Parathyroid adenoma (tissue), 2 donors: ENCODE results near the gene FAM9B.

Experiments
- H2AFZ ChIP-seq: fragments of 300-600 bp; sonication (generic); one replicate; pipeline ENCODE4 v1.7.0; 2017; ENCODE audit warnings: antibody characterized with exemption, mild to moderate bottlenecking
- H3K27ac ChIP-seq: fragments of 300-600 bp; sonication (generic); one replicate; pipeline ENCODE4 v1.7.0; 2017
- H3K27me3 ChIP-seq: fragments of 300-600 bp; sonication (generic); one replicate; pipeline ENCODE4 v1.7.0; 2017; ENCODE audit warnings: low read length; ENCODE audit not compliant: control insufficient read depth, insufficient read depth
- H3K36me3 ChIP-seq: fragments of 300-600 bp; sonication (generic); one replicate; pipeline ENCODE4 v1.7.0; 2017; ENCODE audit warnings: low read length; ENCODE audit not compliant: control insufficient read depth, insufficient read depth
- H3K4me1 ChIP-seq: fragments of 300-600 bp; sonication (generic); one replicate; pipeline ENCODE4 v1.7.0; 2017; ENCODE audit warnings: control low read depth
- H3K4me2 ChIP-seq: fragments of 300-600 bp; sonication (generic); one replicate; pipeline ENCODE4 v1.7.0; 2017; ENCODE audit warnings: low read length
- H3K4me3 ChIP-seq: fragments of 300-600 bp; sonication (generic); one replicate; pipeline ENCODE4 v1.7.0; 2017; ENCODE audit warnings: low read depth, low read length
- H3K79me2 ChIP-seq: fragments of 300-600 bp; sonication (generic); one replicate; pipeline ENCODE4 v1.7.0; 2017; ENCODE audit warnings: control low read depth
- H3K9ac ChIP-seq: fragments of 300-600 bp; sonication (generic); one replicate; pipeline ENCODE4 v1.7.0; 2017; ENCODE audit warnings: mild to moderate bottlenecking
- H3K9me3 ChIP-seq: fragments of 300-600 bp; sonication (generic); one replicate; pipeline ENCODE4 v1.7.0; 2017; ENCODE audit warnings: low read length; ENCODE audit not compliant: control insufficient read depth
- TF ChIP-seq, protein P1 (sequence below): fragments of 300-600 bp; sonication (generic); IDR thresholded peaks from one replicate; pipeline ENCODE4 v1.7.0; 2017; ENCODE audit warnings: antibody characterized with exemption, mild to moderate bottlenecking
- donor health status: primary hyperparathyroidism.

The FAM9B gene

DNA sequence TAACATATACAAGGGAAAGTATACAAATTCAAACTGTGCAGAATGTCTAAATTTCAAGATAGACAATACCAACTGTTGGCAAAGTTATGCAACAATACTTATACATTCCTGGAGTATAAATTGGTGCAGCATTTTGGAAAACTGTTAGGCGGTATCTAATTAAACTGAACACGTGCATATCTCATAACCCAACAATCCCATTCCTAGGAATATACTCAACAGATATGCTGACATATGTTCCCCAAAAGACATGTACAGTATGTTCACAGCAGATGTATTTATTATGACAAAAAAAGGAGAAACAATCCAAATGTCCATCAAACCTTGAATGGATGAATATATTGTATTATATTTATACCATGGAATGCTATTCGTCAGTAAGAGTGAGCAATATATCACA lies 16.4 kb upstream of the FAM9B start:
- no peak overlapping the region for H3K4me2 ChIP-seq
- TF ChIP-seq, protein P1, sequence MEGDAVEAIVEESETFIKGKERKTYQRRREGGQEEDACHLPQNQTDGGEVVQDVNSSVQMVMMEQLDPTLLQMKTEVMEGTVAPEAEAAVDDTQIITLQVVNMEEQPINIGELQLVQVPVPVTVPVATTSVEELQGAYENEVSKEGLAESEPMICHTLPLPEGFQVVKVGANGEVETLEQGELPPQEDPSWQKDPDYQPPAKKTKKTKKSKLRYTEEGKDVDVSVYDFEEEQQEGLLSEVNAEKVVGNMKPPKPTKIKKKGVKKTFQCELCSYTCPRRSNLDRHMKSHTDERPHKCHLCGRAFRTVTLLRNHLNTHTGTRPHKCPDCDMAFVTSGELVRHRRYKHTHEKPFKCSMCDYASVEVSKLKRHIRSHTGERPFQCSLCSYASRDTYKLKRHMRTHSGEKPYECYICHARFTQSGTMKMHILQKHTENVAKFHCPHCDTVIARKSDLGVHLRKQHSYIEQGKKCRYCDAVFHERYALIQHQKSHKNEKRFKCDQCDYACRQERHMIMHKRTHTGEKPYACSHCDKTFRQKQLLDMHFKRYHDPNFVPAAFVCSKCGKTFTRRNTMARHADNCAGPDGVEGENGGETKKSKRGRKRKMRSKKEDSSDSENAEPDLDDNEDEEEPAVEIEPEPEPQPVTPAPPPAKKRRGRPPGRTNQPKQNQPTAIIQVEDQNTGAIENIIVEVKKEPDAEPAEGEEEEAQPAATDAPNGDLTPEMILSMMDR, result no peak
- H3K4me3 ChIP-seq, result no peak overlapping the region

DNA sequence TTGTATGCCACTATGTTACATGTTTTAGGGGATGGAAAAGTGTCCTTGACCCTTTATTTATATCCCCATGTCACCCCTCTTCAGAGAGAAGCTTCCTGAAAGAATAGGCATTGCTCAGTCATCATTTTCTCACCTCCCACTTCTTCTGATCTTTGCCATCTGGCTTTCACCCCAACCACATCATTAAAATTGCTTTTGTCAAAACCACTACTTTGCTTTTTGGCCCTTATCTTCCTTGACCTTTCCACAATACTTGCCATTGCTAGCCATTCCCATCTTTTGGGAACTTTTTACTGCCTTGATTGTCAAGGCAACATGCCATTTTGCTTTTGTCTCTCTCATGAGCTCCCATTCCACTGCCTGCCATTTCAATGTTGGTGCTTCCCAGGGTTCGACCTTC lies 14.9 kb upstream of the FAM9B start:
- H3K36me3 ChIP-seq, result no peaks in the 10 kb centered on the region
- H3K4me3 ChIP-seq, result no peak overlapping the region
- no peaks in the 10 kb centered on the region for H3K4me1 ChIP-seq
- no peaks in the 10 kb centered on the region for H3K9me3 ChIP-seq
- no peak overlapping the region for H3K9ac ChIP-seq
- H2AFZ ChIP-seq, result no peak overlapping the region
- H3K27ac ChIP-seq, result no peak overlapping the region
- TF ChIP-seq, protein P1, result no peak
- no peaks in the 10 kb centered on the region for H3K79me2 ChIP-seq
- no peak overlapping the region for H3K4me2 ChIP-seq
- no peaks in the 10 kb centered on the region for H3K27me3 ChIP-seq

More for the DNA sequence above, 16.4 kb upstream of the FAM9B start:
- Histone ChIP-seq H3K36me3 (no peaks in the 10 kb centered on the region), H3K27me3 (no peaks in the 10 kb centered on the region), H3K79me2 (no peaks in the 10 kb centered on the region), H2AFZ (no peak overlapping the region), H3K9me3 (no peaks in the 10 kb centered on the region), H3K9ac (no peak overlapping the region), H3K4me1 (no peaks in the 10 kb centered on the region), H3K27ac (no peak overlapping the region)

DNA sequence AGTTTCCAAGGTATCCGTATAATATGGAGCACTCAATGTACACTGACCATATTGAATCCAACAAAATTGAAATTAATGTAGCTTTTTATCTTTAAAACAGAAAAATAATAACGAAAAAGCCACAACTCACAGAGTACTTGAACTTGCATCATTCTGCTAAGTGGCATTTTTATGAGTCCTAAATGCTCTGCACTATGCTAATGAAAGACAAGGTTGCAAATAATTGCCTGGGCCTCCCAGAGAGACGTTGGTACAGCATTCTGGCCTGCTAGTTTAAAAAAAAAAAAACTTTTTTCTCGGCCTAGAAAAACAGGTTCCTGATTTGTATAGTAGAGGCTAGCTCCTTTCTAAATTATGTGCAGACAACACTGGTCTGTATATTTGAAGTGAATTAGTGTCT lies 4.3 kb upstream of the FAM9B start:
- Histone ChIP-seq H3K4me2 (no peak overlapping the region), H3K4me3 (no peak overlapping the region), H3K27ac (no peak overlapping the region), H3K27me3 (no peaks in the 10 kb centered on the region), H3K4me1 (no peaks in the 10 kb centered on the region), H3K79me2 (no peaks in the 10 kb centered on the region), H3K9me3 (no peaks in the 10 kb centered on the region), H3K9ac (no peak overlapping the region), H3K36me3 (no peaks in the 10 kb centered on the region), H2AFZ (no peak overlapping the region)
- TF ChIP-seq, protein P1, result no peak

DNA sequence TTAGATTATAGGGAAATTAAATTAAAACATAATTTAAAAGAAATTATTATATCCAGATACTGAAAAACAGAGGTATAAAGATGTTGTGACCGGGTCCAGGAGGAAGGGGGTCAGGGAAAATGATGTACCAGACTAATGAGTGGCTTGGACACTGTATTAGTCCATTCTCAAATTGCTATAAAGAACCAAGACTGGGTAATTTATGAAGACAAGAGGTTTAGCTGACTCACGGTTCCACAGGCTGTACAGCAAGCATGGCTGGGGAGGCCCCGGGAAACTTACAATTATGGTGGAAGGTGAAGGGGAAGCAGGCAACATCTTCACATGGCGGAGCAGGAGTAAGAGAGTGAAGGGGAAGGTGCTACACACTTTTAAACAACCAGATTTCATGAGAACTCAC lies 3.4 kb upstream of the FAM9B start:
- TF ChIP-seq, protein P1, result no peak

DNA sequence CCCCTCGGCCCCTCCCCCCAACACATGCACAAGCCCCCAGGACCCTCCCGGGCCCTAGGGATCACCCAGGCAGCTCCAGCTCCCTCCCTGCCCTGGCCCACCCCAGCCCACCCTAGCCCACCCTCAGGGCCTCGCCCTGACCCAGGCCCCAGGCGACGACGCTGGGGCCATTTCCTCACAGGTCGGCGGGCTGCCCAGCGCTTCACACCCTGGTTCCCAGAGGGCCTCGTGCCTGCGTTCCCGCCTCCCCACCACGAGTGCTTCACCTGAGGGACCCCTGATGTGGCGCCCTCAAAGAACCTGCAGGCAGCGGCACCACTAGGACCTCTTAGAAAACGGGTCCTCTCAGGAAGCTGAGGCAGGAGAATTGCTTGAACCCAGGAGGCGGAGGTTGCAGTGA lies 341 bp downstream of the FAM9B start:
- TF ChIP-seq, protein P1, result no peak
- H3K4me2 ChIP-seq, result no peak overlapping the region

More for the DNA sequence above, 3.4 kb upstream of the FAM9B start:
- H3K9me3 ChIP-seq, result no peaks in the 10 kb centered on the region
- H3K4me2 ChIP-seq, result no peak overlapping the region
- H2AFZ ChIP-seq, result no peak overlapping the region
- no peaks in the 10 kb centered on the region for H3K4me1 ChIP-seq
- H3K79me2 ChIP-seq, result no peaks in the 10 kb centered on the region
- H3K36me3 ChIP-seq, result no peaks in the 10 kb centered on the region
- H3K4me3 ChIP-seq, result no peak overlapping the region
- H3K9ac ChIP-seq, result no peak overlapping the region
- H3K27ac ChIP-seq, result no peak overlapping the region
- no peaks in the 10 kb centered on the region for H3K27me3 ChIP-seq

More for the DNA sequence above, 341 bp downstream of the FAM9B start:
- Histone ChIP-seq H3K79me2 (no peaks in the 10 kb centered on the region), H3K36me3 (no peaks in the 10 kb centered on the region), H3K27me3 (no peaks in the 10 kb centered on the region), H2AFZ (no peak overlapping the region), H3K27ac (no peak overlapping the region), H3K9me3 (no peaks in the 10 kb centered on the region), H3K4me1 (no peaks in the 10 kb centered on the region), H3K4me3 (no peak overlapping the region), H3K9ac (no peak overlapping the region)
